Activated CD8-positive, alpha-beta T cell treated with anti-CD3 and anti-CD28 coated beads, Interleukin-2, amount 10 ng/mL, durations not matched to agents 7 days and 5 days (primary cell): ENCODE measurements around the gene BACE2. TPM values are rescaled to one million over a fixed set of nuclear protein-coding genes. Genes with fewer than 3 reads are reported as not detected.
A peak's percentile ranks its signal among the peaks of the same experiment; 100 is the strongest.

Source experiments
- ATAC-seq: fragments of 150-1000 bp; cut with Tn5 transposase; one replicate; pipeline ENCODE4 v1.10.0; 2021; ENCODE audit warnings: moderate library complexity
- CTCF ChIA-PET: fragments of 350-600 bp; sonication (Branson Sonifier 250); formaldehyde crosslinking; loops from one replicate; lab custom pipeline; 2021; ENCODE audit warnings: antibody characterized with exemption; lab: Charles Lee
- POLR2A ChIA-PET: fragments of 350-600 bp; sonication (Branson Sonifier 250); formaldehyde crosslinking; loops from one replicate; lab custom pipeline; 2021; ENCODE audit warnings: antibody characterized with exemption; lab: Charles Lee
- DNase-seq: peaks from one replicate; pipeline ENCODE4 v3.0.0-alpha.2; 2020
- H3K27ac Mint-ChIP-seq: one replicate; pipeline ENCODE4 v1.8.0; 2021; ENCODE audit warnings: mild to moderate bottlenecking, mixed read lengths
- H3K27me3 Mint-ChIP-seq: one replicate; pipeline ENCODE4 v1.8.0; 2021; ENCODE audit warnings: low read depth, mixed read lengths
- H3K36me3 Mint-ChIP-seq: one replicate; pipeline ENCODE4 v1.8.0; 2021; ENCODE audit warnings: low read depth, mixed read lengths
- H3K4me1 Mint-ChIP-seq: one replicate; pipeline ENCODE4 v1.8.0; 2021; ENCODE audit warnings: low read depth, mixed read lengths
- H3K4me3 Mint-ChIP-seq: one replicate; pipeline ENCODE4 v1.8.0; 2021; ENCODE audit warnings: mild to moderate bottlenecking, mixed read lengths
- H3K9me3 Mint-ChIP-seq: one replicate; pipeline ENCODE4 v1.8.0; 2022; ENCODE audit warnings: mixed read lengths; ENCODE audit not compliant: insufficient read depth
- total RNA-seq, 2 experiments: library from RNA; stranded (reverse); gene quantifications; one replicate each; pipeline ENCODE4 v1.2.3, GENCODE V29; 2021

The BACE2 gene
- total RNA-seq, 2 experiments from 2014 or later: 4.1 to 4.6 TPM

- ATAC-seq (no peak), DNase-seq (no peak)
- Mint-ChIP-seq H3K36me3 (no peaks in the 10 kb centered on the region), H3K27me3 (no peaks in the 10 kb centered on the region), H3K9me3 (no peaks in the 10 kb centered on the region), H3K27ac (no peak overlapping the region), H3K4me1 (peaks cover 16% of the 10 kb centered on the region), H3K4me3 (no peak overlapping the region)
- ChIA-PET CTCF (no interaction called here), POLR2A (no interaction called here)
Observed at GRCh38 chr21:41222247-41223068, 54.5 kb downstream of the BACE2 start.

GRCh38 chr21:41226853-41227252 lies 58.9 kb downstream of the BACE2 start:
- CTCF ChIA-PET: no interaction called here
- H3K27ac Mint-ChIP-seq: no peak overlapping the region

GRCh38 chr21:41227357-41228005 lies 59.5 kb downstream of the BACE2 start:
- ATAC-seq: no peak
- H3K4me1 Mint-ChIP-seq: peaks cover 30% of the 10 kb centered on the region
- DNase-seq: peak; percentile 29
- CTCF ChIA-PET: no interaction called here
- no peak overlapping the region for H3K4me3 Mint-ChIP-seq
- POLR2A ChIA-PET: no interaction called here
- peak overlapping the region; percentile 44 for H3K27ac Mint-ChIP-seq
- H3K27me3 Mint-ChIP-seq: peaks cover 3% of the 10 kb centered on the region
- H3K36me3 Mint-ChIP-seq: peaks cover 3% of the 10 kb centered on the region
- H3K9me3 Mint-ChIP-seq: no peaks in the 10 kb centered on the region

More at GRCh38 chr21:41226853-41227252, 58.9 kb downstream of the BACE2 start:
- DNase-seq: no peak
- Mint-ChIP-seq H3K4me1 (peaks cover 30% of the 10 kb centered on the region), H3K4me3 (no peak overlapping the region), H3K36me3 (peaks cover 3% of the 10 kb centered on the region), H3K27me3 (peaks cover 3% of the 10 kb centered on the region), H3K9me3 (no peaks in the 10 kb centered on the region)
- ATAC-seq: no peak
- POLR2A ChIA-PET: no interaction called here

DNA sequence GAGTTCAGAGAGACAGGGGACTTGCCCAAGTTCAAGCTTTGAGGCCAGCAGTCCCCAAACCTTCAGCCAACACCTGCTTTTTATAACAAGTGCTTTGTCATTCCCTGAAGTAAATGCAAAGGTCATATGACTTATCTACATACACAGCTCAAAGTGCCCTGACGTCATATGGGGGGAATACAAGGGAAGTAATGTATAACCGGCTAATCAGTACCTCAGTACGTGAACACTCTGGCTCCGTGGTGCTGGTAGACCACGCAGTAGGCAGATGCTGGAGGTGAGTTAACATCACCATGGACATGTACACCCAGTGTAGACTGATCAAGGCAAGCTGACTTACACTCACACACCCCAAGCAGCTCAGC lies 60.0 kb downstream of the BACE2 start:
- POLR2A ChIA-PET: no interaction called here
- Mint-ChIP-seq H3K4me3 (no peak overlapping the region), H3K9me3 (no peaks in the 10 kb centered on the region), H3K27ac (peak overlapping the region; percentile 44), H3K36me3 (peaks cover 3% of the 10 kb centered on the region), H3K27me3 (peaks cover 3% of the 10 kb centered on the region), H3K4me1 (peaks cover 30% of the 10 kb centered on the region)
- ATAC-seq (no peak), DNase-seq (no peak)
- CTCF ChIA-PET: no interaction called here

DNA sequence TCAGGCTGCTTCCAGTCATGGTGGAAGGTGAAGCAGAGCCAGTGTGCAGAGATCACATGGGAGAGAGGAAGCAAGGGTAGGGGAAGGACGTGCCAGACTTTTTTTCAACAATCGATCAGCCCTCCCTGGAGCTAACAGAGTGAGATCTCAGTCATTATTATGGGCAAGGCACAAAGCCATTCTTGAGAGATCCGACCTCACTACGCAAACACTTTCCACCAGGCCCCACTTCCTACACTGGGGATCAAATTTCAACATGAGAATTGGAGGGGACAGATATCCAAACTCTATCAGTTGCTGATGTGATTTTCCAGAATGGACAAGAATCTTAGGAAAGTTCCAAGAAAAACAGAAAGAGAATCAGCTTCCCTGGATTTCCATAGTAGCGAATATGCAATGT lies 60.5 kb downstream of the BACE2 start:
- ChIA-PET POLR2A (no interaction called here), CTCF (no interaction called here)
- Mint-ChIP-seq H3K4me1 (peaks cover 30% of the 10 kb centered on the region), H3K27ac (no peak overlapping the region), H3K9me3 (no peaks in the 10 kb centered on the region), H3K36me3 (peaks cover 3% of the 10 kb centered on the region), H3K4me3 (no peak overlapping the region), H3K27me3 (peaks cover 3% of the 10 kb centered on the region)
- DNase-seq (no peak), ATAC-seq (no peak)

DNA sequence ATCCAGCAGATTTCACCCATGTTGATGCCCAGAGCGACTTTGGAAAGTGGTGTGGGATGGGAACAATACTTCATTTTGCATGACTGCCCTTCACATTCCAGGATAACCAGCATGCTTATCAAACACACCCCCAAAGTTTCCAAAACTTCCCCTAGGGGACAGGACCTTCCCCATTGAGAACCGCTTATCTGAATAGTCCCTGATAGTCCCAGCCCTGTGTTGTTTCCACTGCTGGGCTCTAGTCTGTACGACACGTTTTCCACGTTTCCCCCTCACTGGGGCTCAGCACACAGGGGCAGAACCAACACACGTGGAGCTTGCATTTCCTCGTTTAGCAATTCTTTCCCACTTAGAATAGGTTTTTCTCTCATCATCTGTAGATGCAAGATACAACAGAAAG lies 61.0 kb downstream of the BACE2 start:
- ATAC-seq: no peak
- Mint-ChIP-seq H3K9me3 (no peaks in the 10 kb centered on the region), H3K27me3 (peaks cover 3% of the 10 kb centered on the region), H3K27ac (no peak overlapping the region), H3K4me1 (peaks cover 30% of the 10 kb centered on the region), H3K36me3 (peaks cover 3% of the 10 kb centered on the region), H3K4me3 (no peak overlapping the region)
- ChIA-PET POLR2A (no interaction called here), CTCF (no interaction called here)
- DNase-seq: no peak

- Mint-ChIP-seq H3K4me3 (no peak overlapping the region), H3K9me3 (no peaks in the 10 kb centered on the region), H3K27me3 (peaks cover 3% of the 10 kb centered on the region), H3K36me3 (peaks cover 3% of the 10 kb centered on the region), H3K27ac (no peak overlapping the region), H3K4me1 (peaks cover 30% of the 10 kb centered on the region)
- CTCF ChIA-PET: no interaction called here
- POLR2A ChIA-PET: no interaction called here
- no peak for DNase-seq
- no peak for ATAC-seq
Observed at GRCh38 chr21:41229509-41230248, 61.7 kb downstream of the BACE2 start.

DNA sequence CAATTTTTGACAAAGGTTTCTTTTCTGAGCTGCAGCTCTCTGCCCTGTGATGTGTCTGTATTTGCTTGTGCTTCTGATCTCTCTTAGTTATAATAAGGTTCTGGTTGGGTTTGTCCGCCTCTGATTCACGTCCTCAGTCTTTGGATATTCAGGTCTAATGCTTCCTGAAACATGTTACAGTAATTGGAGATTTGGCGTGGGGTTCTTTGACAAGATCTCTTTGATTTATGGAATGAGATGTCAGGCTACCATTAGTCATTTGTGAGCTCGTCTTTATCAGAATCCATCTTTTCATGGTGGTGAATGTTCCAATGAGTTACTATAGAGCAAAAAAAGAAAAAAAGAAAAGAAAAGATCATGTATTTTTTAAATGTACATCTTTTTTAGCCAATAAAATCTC lies 62.5 kb downstream of the BACE2 start:
- peaks cover 27% of the 10 kb centered on the region for H3K4me1 Mint-ChIP-seq
- no peak overlapping the region for H3K27ac Mint-ChIP-seq
- DNase-seq: no peak
- H3K36me3 Mint-ChIP-seq: peaks cover 3% of the 10 kb centered on the region
- ATAC-seq: no peak
- H3K9me3 Mint-ChIP-seq: no peaks in the 10 kb centered on the region
- peaks cover 5% of the 10 kb centered on the region for H3K27me3 Mint-ChIP-seq
- ChIA-PET POLR2A (no interaction called here), CTCF (no interaction called here)
- no peak overlapping the region for H3K4me3 Mint-ChIP-seq

GRCh38 chr21:41231060-41231459 lies 63.1 kb downstream of the BACE2 start:
- DNase-seq (no peak), ATAC-seq (no peak)
- Mint-ChIP-seq H3K27me3 (peaks cover 5% of the 10 kb centered on the region), H3K9me3 (no peaks in the 10 kb centered on the region), H3K4me1 (peaks cover 24% of the 10 kb centered on the region), H3K27ac (no peak overlapping the region), H3K4me3 (no peak overlapping the region), H3K36me3 (peaks cover 3% of the 10 kb centered on the region)
- POLR2A ChIA-PET: no interaction called here
- CTCF ChIA-PET: no interaction called here

DNA sequence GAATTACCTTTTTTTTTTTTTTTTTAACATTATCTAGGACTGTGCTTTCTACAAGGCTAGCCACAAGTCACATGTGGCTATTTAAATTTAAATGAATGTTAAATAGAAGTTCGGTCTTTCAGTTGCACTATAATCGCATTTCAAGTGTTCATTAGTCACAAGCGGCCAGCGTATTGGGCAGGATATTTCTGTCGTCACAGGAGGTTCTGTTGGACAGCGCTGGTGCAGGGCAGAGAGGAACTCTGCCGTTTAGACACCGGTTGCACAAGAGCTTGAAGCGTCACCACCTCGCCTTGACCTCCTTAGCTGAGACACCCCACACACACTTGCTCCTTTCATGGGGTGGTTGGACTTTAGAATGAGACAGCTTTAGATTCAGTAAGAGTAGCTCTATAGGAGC lies 64.1 kb downstream of the BACE2 start:
- no peaks in the 10 kb centered on the region for H3K9me3 Mint-ChIP-seq
- H3K4me1 Mint-ChIP-seq: peaks cover 17% of the 10 kb centered on the region
- peaks cover 3% of the 10 kb centered on the region for H3K36me3 Mint-ChIP-seq
- DNase-seq (no peak), ATAC-seq (no peak)
- POLR2A ChIA-PET: no interaction called here
- no peak overlapping the region for H3K4me3 Mint-ChIP-seq
- no peak overlapping the region for H3K27ac Mint-ChIP-seq
- CTCF ChIA-PET: no interaction called here
- peaks cover 5% of the 10 kb centered on the region for H3K27me3 Mint-ChIP-seq

DNA sequence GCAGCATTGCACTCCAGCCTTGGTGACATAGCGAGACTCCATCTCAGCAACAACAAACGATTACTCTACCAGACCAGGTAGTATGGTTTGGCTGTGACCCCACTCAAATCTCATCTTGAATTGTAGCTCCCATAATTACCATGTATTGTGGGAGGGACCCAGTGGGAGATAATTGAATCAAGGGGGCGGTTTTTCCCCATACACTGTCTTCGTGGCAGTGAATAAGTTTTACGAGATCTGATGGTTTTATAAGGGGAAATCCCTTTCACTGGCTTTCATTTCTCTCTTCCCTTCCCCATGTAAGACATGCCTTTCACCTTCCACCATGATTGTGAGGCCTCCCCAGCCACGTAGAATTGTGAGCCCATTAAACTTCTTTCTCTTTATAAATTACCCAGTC lies 66.0 kb downstream of the BACE2 start:
- peaks cover 5% of the 10 kb centered on the region for H3K27me3 Mint-ChIP-seq
- H3K27ac Mint-ChIP-seq: no peak overlapping the region

DNA sequence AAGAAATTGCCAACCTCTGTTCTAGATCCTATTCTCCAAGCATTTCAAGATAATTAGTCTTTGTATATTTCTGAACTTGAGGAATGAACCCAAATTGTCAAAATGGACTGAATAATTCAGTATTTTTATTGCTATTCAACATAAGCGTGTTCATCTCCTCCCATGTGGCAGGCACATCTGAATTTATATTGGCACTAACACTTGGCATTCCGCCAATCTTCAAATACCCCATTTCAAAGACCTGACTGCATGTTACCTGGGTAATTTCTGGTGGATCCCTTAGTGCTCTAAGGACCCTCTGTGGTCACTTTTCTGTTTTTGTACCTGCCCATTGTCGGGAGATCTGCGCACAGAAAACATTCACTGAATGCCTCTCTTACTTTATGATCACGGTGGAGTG lies 66.6 kb downstream of the BACE2 start:
- ChIA-PET POLR2A (no interaction called here), CTCF (no interaction called here)
- Mint-ChIP-seq H3K27me3 (peaks cover 5% of the 10 kb centered on the region), H3K4me3 (no peak overlapping the region), H3K36me3 (no peaks in the 10 kb centered on the region), H3K27ac (no peak overlapping the region), H3K4me1 (peaks cover 3% of the 10 kb centered on the region), H3K9me3 (no peaks in the 10 kb centered on the region)
- no peak for DNase-seq
- no peak for ATAC-seq

More for the DNA sequence above, 66.0 kb downstream of the BACE2 start:
- DNase-seq: no peak
- Mint-ChIP-seq H3K36me3 (no peaks in the 10 kb centered on the region), H3K4me1 (peaks cover 3% of the 10 kb centered on the region), H3K4me3 (no peak overlapping the region), H3K9me3 (no peaks in the 10 kb centered on the region)
- ChIA-PET CTCF (no interaction called here), POLR2A (no interaction called here)
- ATAC-seq: no peak
